Spleen (tissue), 13 donors: ENCODE results near the gene IFNGR2. TPM values are rescaled to one million over a fixed set of nuclear protein-coding genes. Genes with fewer than 3 reads are reported as not detected.
A peak's percentile ranks its signal among the peaks of the same experiment; 100 is the strongest.

Experiments used
- DNase-seq: peaks from one replicate; pipeline ENCODE4 v3.0.0-alpha.2; 2020
- H3K27ac ChIP-seq, 8 donors: fragments of 200-600 bp; sonication (generic) in 7 of 8; 1 replicate in 4 of 8; 2 replicates in 4 of 8; pipeline versions ENCODE4 v1.5.0 to v1.8.0; 2016 to 2021; ENCODE audit warnings: inconsistent platforms in 4 of 8, mild to moderate bottlenecking in 4 of 8, moderate library complexity in 1 of 8
- H3K27me3 ChIP-seq, 7 donors: fragments of 200-600 bp; sonication (generic) in 6 of 7; replicated peaks in 1 of 7; 1 replicate in 4 of 7; 2 replicates in 3 of 7; pipeline versions ENCODE4 v1.5.0 to v1.8.0; 2016 to 2021; ENCODE audit warnings: inconsistent platforms in 3 of 7, mild to moderate bottlenecking in 1 of 7
- H3K36me3 ChIP-seq, 6 donors: fragments of 200-600 bp; sonication (generic) in 5 of 6; 1 replicate in 4 of 6; 2 replicates in 2 of 6; pipeline versions ENCODE4 v1.5.0 to v1.8.0; 2016 to 2021; ENCODE audit warnings: inconsistent platforms in 2 of 6
- H3K4me1 ChIP-seq, 6 donors: fragments of 200-600 bp; sonication (generic) in 5 of 6; 1 replicate in 3 of 6; 2 replicates in 3 of 6; pipeline versions ENCODE4 v1.5.0 to v1.8.0; 2016 to 2021; ENCODE audit warnings: inconsistent platforms in 3 of 6
- H3K4me3 ChIP-seq, 8 donors: fragments of 200-600 bp; sonication (generic) in 7 of 8; 1 replicate in 4 of 8; 2 replicates in 4 of 8; pipeline versions ENCODE4 v1.5.0 to v1.8.0; 2016 to 2021; ENCODE audit warnings: inconsistent platforms in 4 of 8, mild to moderate bottlenecking in 4 of 8, moderate library complexity in 2 of 8
- H3K9me3 ChIP-seq, 8 donors: fragments of 200-600 bp; sonication (generic) in 7 of 8; 1 replicate in 4 of 8; 2 replicates in 4 of 8; pipeline versions ENCODE4 v1.5.0 to v1.8.0; 2016 to 2021; ENCODE audit warnings: inconsistent platforms in 4 of 8
- POLR2A ChIP-seq, 3 donors: fragments of 450-650 bp; IDR thresholded peaks; one replicate each; pipeline ENCODE4 v1.5.1; 2017; ENCODE audit warnings: antibody characterized with exemption in 3 of 3, mild to moderate bottlenecking in 1 of 3
- POLR2AphosphoS5 ChIP-seq, 3 donors: sonication (generic); formaldehyde crosslinking; IDR thresholded peaks; one replicate each; pipeline ENCODE4 v1.5.1; 2017; ENCODE audit warnings: antibody characterized with exemption in 3 of 3
- WGBS, 5 donors: extraction: QIAGEN DNeasy Blood & Tissue Kit in 3 of 5; methylation state at CpG; one replicate each; pipeline versions ENCODE4 v1.1.5 to v1.1.7; 2013 to 2018; 5-methylcytosine and 5-hydroxymethylcytosine counted together
- intact Hi-C: fragments of 100-400 bp; cut with DNase I; formaldehyde crosslinking; loops from one replicate; pipeline ENCODE4 v1.15.0; 2023; ENCODE audit warnings: low total_unique reads
- long read RNA-seq, 2 donors: transcript quantifications; one replicate each; lab custom pipeline, GENCODE V29; 2026
- polyA plus RNA-seq, 3 donors: library from polyadenylated mRNA; stranded (reverse); fragments of 200-250 nt; gene quantifications; one replicate each; pipeline ENCODE4 v1.2.1, GENCODE V29; 2013
- total RNA-seq, 7 donors: library from RNA; depleted of rRNA in 3 of 7; stranded (reverse); fragments of >200 nt in 3 of 7; fragmentation: NEBNext Ultra II Directional in 4 of 7; extraction: Animal tissue kit (Norgen Biotek cat#: 25700) in 4 of 7; gene quantifications; one replicate each; pipeline versions ENCODE4 v1.1.0 to v1.2.1, GENCODE V29; 2016 to 2021
- TF ChIP-seq, protein P1 (sequence below), 11 experiments: fragments of 200-600 bp in 7 of 11; fragments of 450-650 bp in 4 of 11; sonication (generic) in 4 of 11; IDR thresholded peaks in 8 of 11; conservative IDR thresholded peaks in 3 of 11; 1 replicate in 7 of 11; 2 replicates in 4 of 11; pipeline versions ENCODE4 v1.4.0 to v1.8.0; 2016 to 2021; ENCODE audit warnings: antibody characterized with exemption in 11 of 11, inconsistent platforms in 4 of 11, mild to moderate bottlenecking in 1 of 11
- donor health status: healthy with polysubstance abuse.
- donor health status: DM: no; HTN: no; CAD: no; lungs with moderate emphysema.
- donor health status: DM: no; HTN: no; CAD: no.
- donor health status: Bipolar disorder and iron deficiency.
- donor health status: healthy.
- donor health status: DM: no; HTN: no; CAD: no.
- donor health status: DM: yes; HTN: yes; CAD: no.

IFNGR2 gene, protein sequence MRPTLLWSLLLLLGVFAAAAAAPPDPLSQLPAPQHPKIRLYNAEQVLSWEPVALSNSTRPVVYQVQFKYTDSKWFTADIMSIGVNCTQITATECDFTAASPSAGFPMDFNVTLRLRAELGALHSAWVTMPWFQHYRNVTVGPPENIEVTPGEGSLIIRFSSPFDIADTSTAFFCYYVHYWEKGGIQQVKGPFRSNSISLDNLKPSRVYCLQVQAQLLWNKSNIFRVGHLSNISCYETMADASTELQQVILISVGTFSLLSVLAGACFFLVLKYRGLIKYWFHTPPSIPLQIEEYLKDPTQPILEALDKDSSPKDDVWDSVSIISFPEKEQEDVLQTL
- total RNA-seq (100 to 1,000 TPM in 5 of 7 donors, 10 to 100 TPM in 2; 87.1 to 133 (median 114) TPM), polyA plus RNA-seq (10 to 100 TPM; 73.6 to 77.9 (median 77.4) TPM)
- long read RNA-seq, donor 1, transcript IFNGR2-201 (7 exons, 2,221 nt) = major isoform, 23 of 40 reads
- long read RNA-seq, donor 1, partial matches to known transcripts = 15 of 40 reads
- long read RNA-seq, donor 1, other reads (novel, unspliced or antisense) = 0 of 40 reads
- long read RNA-seq, donor 2, transcript IFNGR2-201 (7 exons, 2,221 nt) = major isoform, 27 of 48 reads
- long read RNA-seq, donor 2, partial matches to known transcripts = 21 of 48 reads
- long read RNA-seq, donor 2, other reads (novel, unspliced or antisense) = 0 of 48 reads

DNA sequence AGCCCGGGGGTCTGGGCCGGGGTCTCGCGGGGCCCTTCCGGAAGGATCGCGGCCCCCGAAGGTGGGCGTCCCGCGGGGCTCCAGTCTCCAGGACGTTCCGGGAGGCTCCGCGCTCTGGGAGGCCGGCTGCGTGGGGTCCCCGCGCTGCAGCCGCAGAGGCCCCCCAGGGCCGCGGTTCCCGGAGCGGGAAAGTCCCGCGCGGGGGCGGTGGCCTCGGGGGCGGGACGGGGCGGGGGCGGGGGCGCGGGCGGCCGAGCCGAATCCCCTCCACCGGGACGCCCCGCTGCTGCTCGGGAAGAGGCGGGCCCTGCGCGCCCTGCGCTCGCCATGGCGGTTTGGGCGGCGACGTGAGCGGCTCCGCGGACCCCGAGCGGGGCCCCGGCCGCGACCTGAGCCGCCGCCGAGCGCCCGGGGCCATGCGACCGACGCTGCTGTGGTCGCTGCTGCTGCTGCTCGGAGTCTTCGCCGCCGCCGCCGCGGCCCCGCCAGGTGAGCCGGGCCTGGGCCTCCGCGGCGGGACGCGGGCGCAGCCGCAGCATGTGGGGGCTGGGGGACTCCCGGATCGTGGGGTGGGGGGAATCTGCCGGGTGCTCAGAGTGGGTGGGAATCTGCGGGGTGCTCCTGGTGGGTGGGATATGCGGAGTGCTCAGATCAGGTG is at the start of gene IFNGR2:
TSS of gene IFNGR2 (plus strand) at position 286 of the 658 bp plus-strand sequence. CDS start at position 417, 131 bp downstream.
- H3K4me3 ChIP-seq = peak within 1 kb of the TSS; percentile 68 to 93 (median 80)
- H3K36me3 ChIP-seq = peaks cover 0 to 20% (median 0%) of the 10 kb centered on the region in 6 donors
- H3K27ac ChIP-seq = peak within 1 kb of the TSS; percentile 91 to 100 (median 99)
- H3K4me1 ChIP-seq = peaks cover 32 to 87% (median 66%) of the 10 kb centered on the region in 6 donors
- no peaks in the 10 kb centered on the region for H3K9me3 ChIP-seq
- intact Hi-C loops = no loop called here
- H3K27me3 ChIP-seq = peaks cover 0 to 25% (median 0%) of the 10 kb centered on the region in 7 donors
- DNase-seq = peak; percentile 93
- TF ChIP-seq POLR2A (IDR thresholded peaks at IDR 0.05) (no peak), POLR2AphosphoS5 (IDR thresholded peaks at IDR 0.05) (peak; percentile 54 to 75 (median 75))
- WGBS, 5 donors = 0 to 1% (median 1%) methylated on average over 39 to 89 of the region's 89 CpGs

DNA sequence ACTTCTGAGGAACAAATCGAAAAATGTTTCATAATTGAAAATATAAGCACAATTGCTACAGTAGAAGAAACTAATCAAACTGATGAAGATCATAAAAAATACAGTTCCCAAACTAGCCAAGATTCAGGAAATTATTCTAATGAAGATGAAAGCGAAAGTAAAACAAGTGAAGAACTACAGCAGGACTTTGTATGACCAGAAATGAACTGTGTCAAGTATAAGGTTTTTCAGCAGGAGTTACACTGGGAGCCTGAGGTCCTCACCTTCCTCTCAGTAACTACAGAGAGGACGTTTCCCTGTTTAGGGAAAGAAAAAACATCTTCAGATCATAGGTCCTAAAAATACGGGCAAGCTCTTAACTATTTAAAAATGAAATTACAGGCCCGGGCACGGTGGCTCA is 47.9 kb upstream of the IFNGR2 start:
- Histone ChIP-seq H3K27ac (peak overlapping the region in 7 of 8 donors; percentile 15 to 70 (median 38)), H3K36me3 (peaks cover 0 to 79% (median 61%) of the 10 kb centered on the region in 6 donors), H3K4me3 (no peak overlapping the region), H3K9me3 (no peaks in the 10 kb centered on the region), H3K4me1 (peaks cover under 1 to 44% (median 8%) of the 10 kb centered on the region in 6 donors), H3K27me3 (no peaks in the 10 kb centered on the region)
- TF ChIP-seq POLR2AphosphoS5 (IDR thresholded peaks at IDR 0.05) (no peak), POLR2A (IDR thresholded peaks at IDR 0.05) (no peak)
- TF ChIP-seq, protein P1, sequence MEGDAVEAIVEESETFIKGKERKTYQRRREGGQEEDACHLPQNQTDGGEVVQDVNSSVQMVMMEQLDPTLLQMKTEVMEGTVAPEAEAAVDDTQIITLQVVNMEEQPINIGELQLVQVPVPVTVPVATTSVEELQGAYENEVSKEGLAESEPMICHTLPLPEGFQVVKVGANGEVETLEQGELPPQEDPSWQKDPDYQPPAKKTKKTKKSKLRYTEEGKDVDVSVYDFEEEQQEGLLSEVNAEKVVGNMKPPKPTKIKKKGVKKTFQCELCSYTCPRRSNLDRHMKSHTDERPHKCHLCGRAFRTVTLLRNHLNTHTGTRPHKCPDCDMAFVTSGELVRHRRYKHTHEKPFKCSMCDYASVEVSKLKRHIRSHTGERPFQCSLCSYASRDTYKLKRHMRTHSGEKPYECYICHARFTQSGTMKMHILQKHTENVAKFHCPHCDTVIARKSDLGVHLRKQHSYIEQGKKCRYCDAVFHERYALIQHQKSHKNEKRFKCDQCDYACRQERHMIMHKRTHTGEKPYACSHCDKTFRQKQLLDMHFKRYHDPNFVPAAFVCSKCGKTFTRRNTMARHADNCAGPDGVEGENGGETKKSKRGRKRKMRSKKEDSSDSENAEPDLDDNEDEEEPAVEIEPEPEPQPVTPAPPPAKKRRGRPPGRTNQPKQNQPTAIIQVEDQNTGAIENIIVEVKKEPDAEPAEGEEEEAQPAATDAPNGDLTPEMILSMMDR (IDR thresholded peaks at IDR 0.05 in 8 of 11, conservative IDR thresholded peaks at IDR 0.05 in 3 of 11) = no peak
- intact Hi-C loops = loop anchor here (10.0 kb wide), 1 partner anchor 79 kb away; no protein-coding TSS in a partner anchor
- DNase-seq = no peak
- 69 to 78% (median 74%) methylated on average over 6 of the region's 6 CpGs for WGBS, 5 donors

DNA sequence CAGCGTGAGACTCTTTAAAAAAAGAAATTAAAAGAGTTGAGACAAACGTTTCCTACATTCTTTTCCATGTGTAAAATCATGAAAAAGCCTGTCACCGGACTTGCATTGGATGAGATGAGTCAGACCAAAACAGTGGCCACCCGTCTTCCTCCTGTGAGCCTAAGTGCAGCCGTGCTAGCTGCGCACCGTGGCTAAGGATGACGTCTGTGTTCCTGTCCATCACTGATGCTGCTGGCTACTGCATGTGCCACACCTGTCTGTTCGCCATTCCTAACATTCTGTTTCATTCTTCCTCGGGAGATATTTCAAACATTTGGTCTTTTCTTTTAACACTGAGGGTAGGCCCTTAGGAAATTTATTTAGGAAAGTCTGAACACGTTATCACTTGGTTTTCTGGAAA is 47.2 kb upstream of the IFNGR2 start:
- DNase-seq = no peak
- Histone ChIP-seq H3K9me3 (no peaks in the 10 kb centered on the region), H3K27ac (peak overlapping the region in 5 of 8 donors; percentile 15 to 70 (median 26)), H3K36me3 (peaks cover 0 to 72% (median 57%) of the 10 kb centered on the region in 6 donors), H3K4me3 (no peak overlapping the region), H3K4me1 (peaks cover 7 to 44% (median 15%) of the 10 kb centered on the region in 6 donors), H3K27me3 (no peaks in the 10 kb centered on the region)
- intact Hi-C loops = loop anchor here (10.0 kb wide), 1 partner anchor 79 kb away; no protein-coding TSS in a partner anchor
- TF ChIP-seq POLR2A (IDR thresholded peaks at IDR 0.05) = no peak
- peak in 1 of 3 donors; percentile 29 for TF ChIP-seq POLR2AphosphoS5 (IDR thresholded peaks at IDR 0.05)
- 89 to 96% (median 92%) methylated on average over 11 of the region's 11 CpGs for WGBS, 5 donors

DNA sequence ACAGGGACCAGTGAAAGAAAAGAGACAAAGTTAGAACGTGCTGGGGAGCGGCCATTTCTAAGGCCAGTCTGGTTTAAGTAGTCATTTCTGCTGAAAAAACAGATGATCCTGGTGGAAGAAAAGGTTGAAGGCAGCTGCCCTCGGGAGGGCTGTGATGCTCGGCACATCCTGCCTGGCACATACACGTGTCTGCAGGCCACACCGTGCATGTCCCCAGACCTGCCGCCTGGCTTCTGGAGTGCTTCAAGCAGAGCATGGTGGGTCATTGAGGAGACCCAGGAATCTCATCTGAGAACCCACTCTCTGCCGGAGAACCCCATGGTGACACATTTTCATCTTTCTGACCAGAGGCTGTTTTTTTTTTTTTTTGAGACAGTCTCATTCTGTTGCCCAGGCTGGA is 46.0 kb upstream of the IFNGR2 start:
- TF ChIP-seq POLR2AphosphoS5 (IDR thresholded peaks at IDR 0.05) (peak in 1 of 3 donors; percentile 68), POLR2A (IDR thresholded peaks at IDR 0.05) (no peak)
- no peak for DNase-seq
- Histone ChIP-seq H3K9me3 (no peaks in the 10 kb centered on the region), H3K4me3 (no peak overlapping the region), H3K4me1 (peaks cover 15 to 53% (median 26%) of the 10 kb centered on the region in 6 donors), H3K27me3 (no peaks in the 10 kb centered on the region), H3K27ac (peak overlapping the region in 2 of 8 donors; percentile 11 to 33), H3K36me3 (peaks cover 0 to 60% (median 45%) of the 10 kb centered on the region in 6 donors)
- intact Hi-C loops = loop anchor here (10.0 kb wide), 1 partner anchor 78 kb away; no protein-coding TSS in a partner anchor
- 86 to 92% (median 88%) methylated on average over 8 of the region's 8 CpGs for WGBS, 5 donors

DNA sequence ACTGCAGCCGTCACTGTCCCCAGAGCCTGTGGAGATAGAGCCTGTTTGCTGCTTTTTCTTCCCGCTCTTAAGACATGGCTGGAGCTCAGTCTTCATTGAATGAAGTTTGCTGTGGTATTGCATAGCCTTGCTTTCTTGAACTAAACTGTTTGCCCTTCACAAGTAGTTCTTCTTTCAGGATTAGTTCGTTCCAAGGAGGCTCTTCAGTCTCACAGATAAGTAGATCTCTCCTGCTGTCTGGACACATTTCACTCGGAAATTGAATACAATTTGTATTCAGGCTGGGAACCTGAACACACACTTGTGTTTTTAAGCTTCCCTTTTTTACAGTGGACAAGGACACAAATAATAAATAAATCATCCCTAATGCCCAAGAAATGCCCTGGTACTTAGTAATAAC is 43.8 kb upstream of the IFNGR2 start:
- no peak overlapping the region for H3K4me3 ChIP-seq
- peaks cover 0 to 40% (median 28%) of the 10 kb centered on the region in 6 donors for H3K36me3 ChIP-seq
- no peak for TF ChIP-seq POLR2A (IDR thresholded peaks at IDR 0.05)
- TF ChIP-seq, protein P1 (IDR thresholded peaks at IDR 0.05 in 8 of 11, conservative IDR thresholded peaks at IDR 0.05 in 3 of 11) = no peak
- no peak for TF ChIP-seq POLR2AphosphoS5 (IDR thresholded peaks at IDR 0.05)
- DNase-seq = no peak
- H3K4me1 ChIP-seq = peaks cover 20 to 72% (median 35%) of the 10 kb centered on the region in 6 donors
- WGBS, 5 donors = 83 to 89% (median 85%) methylated on average over 4 of the region's 4 CpGs
- H3K27me3 ChIP-seq = no peaks in the 10 kb centered on the region
- intact Hi-C loops = loop anchor here (10.0 kb wide), 1 partner anchor 75 kb away; no protein-coding TSS in a partner anchor
- no peaks in the 10 kb centered on the region for H3K9me3 ChIP-seq
- H3K27ac ChIP-seq = peak overlapping the region in 6 of 8 donors; percentile 82 to 95 (median 88)
